Liver (tissue), 9 donors: ENCODE data around the gene AFMID. TPM values are rescaled to one million over a fixed set of nuclear protein-coding genes. Genes with fewer than 3 reads are reported as not detected.

ENCODE experiments used
- DNase-seq: peaks from one replicate; pipeline ENCODE4 v3.0.0-alpha.2; 2017; ENCODE audit warnings: low spot score
- H3K27ac ChIP-seq, 2 donors: one replicate each; pipeline ENCODE4 v1.7.0; 2013; ENCODE audit warnings: inconsistent platforms in 2 of 2, low read length in 2 of 2, control low read depth in 1 of 2, low read depth in 1 of 2, mild to moderate bottlenecking in 1 of 2
- H3K27me3 ChIP-seq, 4 donors: one replicate each; pipeline versions ENCODE4 v1.6.1 to v1.7.0; 2013; ENCODE audit warnings: low read length in 3 of 4, inconsistent platforms in 1 of 4, mild to moderate bottlenecking in 1 of 4, moderate library complexity in 1 of 4; ENCODE audit not compliant: control insufficient read depth in 4 of 4, insufficient read depth in 4 of 4
- H3K36me3 ChIP-seq, 4 donors: one replicate each; pipeline versions ENCODE4 v1.6.1 to v1.7.0; 2013; ENCODE audit warnings: low read length in 3 of 4, mild to moderate bottlenecking in 3 of 4, low read depth in 1 of 4, moderate library complexity in 1 of 4; ENCODE audit not compliant: control insufficient read depth in 4 of 4, insufficient read depth in 3 of 4
- H3K4me1 ChIP-seq, 4 donors: one replicate each; pipeline versions ENCODE4 v1.6.1 to v1.7.0; 2013; ENCODE audit warnings: low read length in 3 of 4, mild to moderate bottlenecking in 3 of 4, moderate library complexity in 1 of 4; ENCODE audit not compliant: control insufficient read depth in 4 of 4, insufficient read depth in 4 of 4
- H3K4me3 ChIP-seq, 3 donors: one replicate each; pipeline versions ENCODE4 v1.6.1 to v1.7.0; 2013; ENCODE audit warnings: low read length in 3 of 3, control low read depth in 1 of 3, low read depth in 1 of 3, mild to moderate bottlenecking in 1 of 3
- H3K9ac ChIP-seq, 2 donors: one replicate each; pipeline ENCODE4 v1.7.0; 2013; ENCODE audit warnings: low read length in 2 of 2, mild to moderate bottlenecking in 2 of 2, moderate library complexity in 2 of 2, control low read depth in 1 of 2, low read depth in 1 of 2
- H3K9me3 ChIP-seq, 4 donors: one replicate each; pipeline versions ENCODE4 v1.6.1 to v1.7.0; 2013; ENCODE audit warnings: low read length in 3 of 4; ENCODE audit not compliant: control insufficient read depth in 4 of 4
- ATF3 ChIP-seq: IDR thresholded peaks from 2 replicates; pipeline ENCODE4 v1.6.1; 2016; ENCODE audit warnings: antibody characterized with exemption
- CTCF ChIP-seq: fragments of 150-350 bp; IDR thresholded peaks from 2 replicates; pipeline ENCODE4 v1.5.1; 2017; ENCODE audit warnings: improper control_type of control experiment, low read depth, low read length; ENCODE audit not compliant: missing input control
- EGR1 ChIP-seq, 2 donors: IDR thresholded peaks; 2 replicates each; pipeline ENCODE4 v1.6.1; 2016 to 2018; ENCODE audit warnings: antibody characterized with exemption in 2 of 2, low read depth in 2 of 2
- FOXA1 ChIP-seq: IDR thresholded peaks from 2 replicates; pipeline ENCODE4 v1.6.1; 2016; ENCODE audit warnings: antibody characterized with exemption
- FOXA2 ChIP-seq: IDR thresholded peaks from 2 replicates; pipeline ENCODE4 v1.6.1; 2016; ENCODE audit warnings: antibody characterized with exemption
- GABPA ChIP-seq, 2 donors: IDR thresholded peaks in 1 of 2; conservative IDR thresholded peaks in 1 of 2; 2 replicates each; pipeline ENCODE4 v1.6.1; 2016; ENCODE audit warnings: antibody characterized with exemption in 2 of 2, mild to moderate bottlenecking in 1 of 2, moderate library complexity in 1 of 2
- HNF4A ChIP-seq, 2 donors: conservative IDR thresholded peaks; 2 replicates each; pipeline ENCODE4 v1.6.1; 2016; ENCODE audit warnings: antibody characterized with exemption in 2 of 2, mild to moderate bottlenecking in 2 of 2
- HNF4G ChIP-seq: IDR thresholded peaks from 2 replicates; pipeline ENCODE4 v1.6.1; 2016; ENCODE audit warnings: antibody characterized with exemption
- JUND ChIP-seq, 2 donors: IDR thresholded peaks; 2 replicates each; pipeline ENCODE4 v1.6.1; 2016; ENCODE audit warnings: antibody characterized with exemption in 2 of 2
- MAX ChIP-seq: IDR thresholded peaks from 2 replicates; pipeline ENCODE4 v1.6.1; 2016; ENCODE audit warnings: antibody characterized with exemption
- NR2F2 ChIP-seq: IDR thresholded peaks from 2 replicates; pipeline ENCODE4 v1.6.1; 2016; ENCODE audit warnings: antibody characterized with exemption
- RAD21 ChIP-seq, 2 donors: IDR thresholded peaks; 2 replicates each; pipeline ENCODE4 v1.6.1; 2016; ENCODE audit warnings: antibody characterized with exemption in 2 of 2, mild to moderate bottlenecking in 2 of 2
- REST ChIP-seq: IDR thresholded peaks from 2 replicates; pipeline ENCODE4 v1.6.1; 2016; ENCODE audit warnings: antibody characterized with exemption, mild to moderate bottlenecking
- RXRA ChIP-seq, 2 donors: IDR thresholded peaks; 2 replicates each; pipeline ENCODE4 v1.6.1; 2017 to 2018; ENCODE audit warnings: antibody characterized with exemption in 2 of 2, mild to moderate bottlenecking in 1 of 2
- SP1 ChIP-seq: IDR thresholded peaks from 2 replicates; pipeline ENCODE4 v1.6.1; 2018; ENCODE audit warnings: antibody characterized with exemption, mild to moderate bottlenecking
- TAF1 ChIP-seq: conservative IDR thresholded peaks from 2 replicates; pipeline ENCODE4 v1.6.1; 2016; ENCODE audit warnings: antibody characterized with exemption, mild to moderate bottlenecking
- YY1 ChIP-seq: IDR thresholded peaks from 2 replicates; pipeline ENCODE4 v1.6.1; 2016; ENCODE audit warnings: antibody characterized with exemption, mild to moderate bottlenecking
- ZBTB33 ChIP-seq: IDR thresholded peaks from 2 replicates; pipeline ENCODE4 v1.6.1; 2016; ENCODE audit warnings: antibody characterized with exemption
- WGBS: extraction: QIAGEN DNeasy Blood & Tissue Kit; methylation state at CpG from one replicate; pipeline ENCODE4 v1.1.7; 2013; 5-methylcytosine and 5-hydroxymethylcytosine counted together
- polyA plus RNA-seq, 2 donors: library from polyadenylated mRNA; stranded (reverse) in 1 of 2; unstranded in 1 of 2; fragments of 200-250 nt in 1 of 2; fragments of >200 nt in 1 of 2; fragmentation: Nextera tagmentation in 1 of 2; extraction: Ambion mirVana in 1 of 2; gene quantifications; one replicate each; pipeline versions ENCODE4 v1.2.1 to v1.2.3, GENCODE V29; 2013 to 2015
- total RNA-seq, 2 donors: library from RNA; depleted of rRNA; stranded (reverse); fragments of >200 nt; gene quantifications; one replicate each; pipeline ENCODE4 v1.2.3, GENCODE V29; 2014
- donor health status: healthy.
- donor health status: healthy.
- donor health status: healthy.
- donor health status: healthy.
- donor health status: healthy.

AFMID gene
- total and polyA plus RNA-seq, 4 donors, result 73.4 to 201 (median 138) TPM

- H3K9ac ChIP-seq, result no peak overlapping the region
- WGBS, result 87% methylated on average over 17 of the region's 17 CpGs
- no peak overlapping the region for H3K4me3 ChIP-seq
- peaks cover 10 to 43% (median 25%) of the 10 kb centered on the region in 4 donors for H3K36me3 ChIP-seq
- no peak overlapping the region for H3K27ac ChIP-seq
- TF ChIP-seq FOXA2 (no peak), ATF3 (no peak), HNF4A (conservative IDR thresholded peaks at IDR 0.05) (no peak), RAD21 (IDR thresholded peaks at IDR 0.05) (no peak), FOXA1 (no peak), YY1 (no peak), SP1 (no peak), JUND (IDR thresholded peaks at IDR 0.05) (no peak), ZBTB33 (no peak), TAF1 (no peak), GABPA (IDR thresholded peaks at IDR 0.05 in 1 of 2, conservative IDR thresholded peaks at IDR 0.05 in 1 of 2) (no peak), RXRA (IDR thresholded peaks at IDR 0.05) (no peak), NR2F2 (no peak), CTCF (no peak), HNF4G (no peak), REST (no peak), MAX (no peak), EGR1 (IDR thresholded peaks at IDR 0.05; ENCODE audit: low read depth in 2 of 2) (no peak)
- no peaks in the 10 kb centered on the region for H3K27me3 ChIP-seq
- DNase-seq, result no peak
- H3K4me1 ChIP-seq, result peaks cover 0 to 3% (median 0%) of the 10 kb centered on the region in 4 donors
- H3K9me3 ChIP-seq, result no peaks in the 10 kb centered on the region
Observed at GRCh38 chr17:78205124-78205775, 18.1 kb downstream of the AFMID start.
